ENCODE results near the gene POU2F2. TPM values are rescaled to one million over a fixed set of nuclear protein-coding genes. Genes with fewer than 3 reads are reported as not detected.
A peak's percentile ranks its signal among the peaks of the same experiment; 100 is the strongest.

Gene POU2F2
- total RNA-seq, 1 donor from 2014 or later = 6.1 TPM

GRCh38 chr19:42129399-42130253 lies 2.6 kb downstream of the POU2F2 start:
- ATAC-seq (peak; percentile 24 to 27), DNase-seq (no peak)
- Histone ChIP-seq H3K27ac (peak overlapping the region; percentile 33), H3K27me3 (ENCODE audit: low read depth) (peaks cover 33% of the 10 kb centered on the region), H3K4me1 (peaks cover 17% of the 10 kb centered on the region), H3K36me3 (no peaks in the 10 kb centered on the region), H3K9me3 (no peaks in the 10 kb centered on the region), H3K4me3 (peak overlapping the region; percentile 19)
- intact Hi-C loops (cut with DNase I) = no loop called here
- TF ChIP-seq CTCF (IDR thresholded peaks at IDR 0.05) = no peak

- peaks cover 7% of the 10 kb centered on the region for H3K4me1 ChIP-seq
- no peaks in the 10 kb centered on the region for H3K9me3 ChIP-seq
- H3K27ac ChIP-seq = no peak overlapping the region
- peaks cover 16% of the 10 kb centered on the region for H3K27me3 ChIP-seq (ENCODE audit: low read depth)
- intact Hi-C loops (cut with DNase I) = no loop called here
- no peaks in the 10 kb centered on the region for H3K36me3 ChIP-seq
- no peak for DNase-seq
- TF ChIP-seq CTCF (IDR thresholded peaks at IDR 0.05) = no peak
- ATAC-seq = no peak
- H3K4me3 ChIP-seq = no peak overlapping the region
Measured at GRCh38 chr19:42126574-42126973, 5.7 kb downstream of the POU2F2 start.

GRCh38 chr19:42125536-42125935 lies 6.7 kb downstream of the POU2F2 start:
- no peaks in the 10 kb centered on the region for H3K9me3 ChIP-seq
- no peak overlapping the region for H3K27ac ChIP-seq
- peaks cover 10% of the 10 kb centered on the region for H3K27me3 ChIP-seq (ENCODE audit: low read depth)
- no peak for TF ChIP-seq CTCF (IDR thresholded peaks at IDR 0.05)
- H3K4me3 ChIP-seq = no peak overlapping the region
- intact Hi-C loops (cut with DNase I) = no loop called here
- DNase-seq (no peak), ATAC-seq (no peak)
- peaks cover 7% of the 10 kb centered on the region for H3K4me1 ChIP-seq
- no peaks in the 10 kb centered on the region for H3K36me3 ChIP-seq

GRCh38 chr19:42124386-42124901 lies 7.8 kb downstream of the POU2F2 start:
- Histone ChIP-seq H3K9me3 (no peaks in the 10 kb centered on the region), H3K36me3 (no peaks in the 10 kb centered on the region), H3K27me3 (ENCODE audit: low read depth) (peaks cover 7% of the 10 kb centered on the region), H3K4me1 (peaks cover 7% of the 10 kb centered on the region), H3K4me3 (no peak overlapping the region), H3K27ac (no peak overlapping the region)
- no peak for DNase-seq
- no peak for ATAC-seq
- intact Hi-C loops (cut with DNase I) = no loop called here
- no peak for TF ChIP-seq CTCF (IDR thresholded peaks at IDR 0.05)

GRCh38 chr19:42123765-42124164 lies 8.5 kb downstream of the POU2F2 start:
- Histone ChIP-seq H3K9me3 (no peaks in the 10 kb centered on the region), H3K36me3 (no peaks in the 10 kb centered on the region), H3K27me3 (ENCODE audit: low read depth) (peaks cover 7% of the 10 kb centered on the region), H3K4me1 (peaks cover 7% of the 10 kb centered on the region), H3K27ac (no peak overlapping the region), H3K4me3 (no peak overlapping the region)
- ATAC-seq (no peak), DNase-seq (no peak)
- TF ChIP-seq CTCF (IDR thresholded peaks at IDR 0.05) = no peak
- intact Hi-C loops (cut with DNase I) = no loop called here
